Peyer's patch (tissue), 4 donors: Measurements from ENCODE around the gene CTCF. TPM values are rescaled to one million over a fixed set of nuclear protein-coding genes. Genes with fewer than 3 reads are reported as not detected.
A peak's percentile ranks its signal among the peaks of the same experiment; 100 is the strongest.

Experiments used
- DNase-seq, 3 donors: peaks; one replicate each; pipeline ENCODE4 v3.0.0-alpha.2; 2017 to 2019
- H3K27ac ChIP-seq, 4 donors: fragments of 200-600 bp; sonication (generic); one replicate each; pipeline ENCODE4 v1.5.1; 2016 to 2019
- H3K27me3 ChIP-seq, 2 donors: fragments of 200-600 bp; sonication (generic); one replicate each; pipeline ENCODE4 v1.5.1; 2019
- H3K36me3 ChIP-seq, 3 donors: fragments of 200-600 bp; sonication (generic); one replicate each; pipeline ENCODE4 v1.5.1; 2016 to 2019
- H3K4me1 ChIP-seq, 4 donors: fragments of 200-600 bp; sonication (generic); one replicate each; pipeline ENCODE4 v1.5.1; 2016 to 2019
- H3K4me3 ChIP-seq, 4 donors: fragments of 200-600 bp; sonication (generic); 1 replicate in 3 of 4; 2 replicates in 1 of 4; pipeline ENCODE4 v1.5.1; 2016 to 2019; ENCODE audit warnings: mild to moderate bottlenecking in 1 of 4
- H3K9me3 ChIP-seq, 4 donors: fragments of 200-600 bp; sonication (generic); one replicate each; pipeline ENCODE4 v1.5.1; 2016 to 2019; ENCODE audit warnings: mild to moderate bottlenecking in 1 of 4
- CTCF ChIP-seq, 6 experiments: fragments of 450-650 bp in 4 of 6; fragments of 200-600 bp in 2 of 6; sonication (generic) in 1 of 6; IDR thresholded peaks; one replicate each; pipeline ENCODE4 v1.5.1; 2017 to 2019; ENCODE audit warnings: antibody characterized with exemption in 6 of 6, mild to moderate bottlenecking in 3 of 6, moderate library complexity in 1 of 6
- POLR2A ChIP-seq, 2 donors: fragments of 450-650 bp; IDR thresholded peaks; one replicate each; pipeline ENCODE4 v1.5.1; 2017; ENCODE audit warnings: antibody characterized with exemption in 2 of 2, mild to moderate bottlenecking in 2 of 2, moderate library complexity in 2 of 2
- total RNA-seq, 4 donors: library from RNA; depleted of rRNA; stranded (reverse); fragments of >200 nt; gene quantifications; one replicate each; pipeline ENCODE4 v1.1.0, GENCODE V29; 2016

CTCF gene
- total RNA-seq, 4 donors from 2014 or later, result 35.3 to 59.4 (median 42.7) TPM

- no peak overlapping the region for H3K4me3 ChIP-seq
- no peaks in the 10 kb centered on the region for H3K9me3 ChIP-seq
- H3K36me3 ChIP-seq, result peaks cover 0 to 17% (median 0%) of the 10 kb centered on the region in 3 donors
- no peak overlapping the region for H3K27ac ChIP-seq
- no peak for DNase-seq
- H3K27me3 ChIP-seq, result no peaks in the 10 kb centered on the region
- TF ChIP-seq POLR2A (IDR thresholded peaks at IDR 0.05) (no peak), CTCF (IDR thresholded peaks at IDR 0.05) (no peak)
- H3K4me1 ChIP-seq, result peaks cover 0 to 27% (median 15%) of the 10 kb centered on the region in 4 donors
These were observed 21.6 kb upstream of the CTCF start for GRCh38 chr16:67540756-67541155.

- no peak overlapping the region for H3K4me3 ChIP-seq
- TF ChIP-seq CTCF (IDR thresholded peaks at IDR 0.05), result no peak
- no peak for TF ChIP-seq POLR2A (IDR thresholded peaks at IDR 0.05)
- H3K36me3 ChIP-seq, result peaks cover 0 to 25% (median 0%) of the 10 kb centered on the region in 3 donors
- peaks cover 0 to 35% (median 15%) of the 10 kb centered on the region in 4 donors for H3K4me1 ChIP-seq
- H3K9me3 ChIP-seq, result no peaks in the 10 kb centered on the region
- DNase-seq, result no peak
- peak overlapping the region in 1 of 4 donors; percentile 38 for H3K27ac ChIP-seq
- H3K27me3 ChIP-seq, result no peaks in the 10 kb centered on the region
These were observed 20.7 kb upstream of the CTCF start for GRCh38 chr16:67541391-67542263.

GRCh38 chr16:67542464-67542863 lies 19.9 kb upstream of the CTCF start:
- DNase-seq, result peak in 2 of 3 donors; percentile 74 to 80
- no peak overlapping the region for H3K4me3 ChIP-seq
- peaks cover 0 to 26% (median 0%) of the 10 kb centered on the region in 3 donors for H3K36me3 ChIP-seq
- peaks cover 3 to 36% (median 16%) of the 10 kb centered on the region in 4 donors for H3K4me1 ChIP-seq
- TF ChIP-seq CTCF (IDR thresholded peaks at IDR 0.05), result no peak
- no peak for TF ChIP-seq POLR2A (IDR thresholded peaks at IDR 0.05)
- no peaks in the 10 kb centered on the region for H3K9me3 ChIP-seq
- H3K27ac ChIP-seq, result peak overlapping the region in 1 of 4 donors; percentile 38
- no peaks in the 10 kb centered on the region for H3K27me3 ChIP-seq

- Histone ChIP-seq H3K4me1 (peaks cover 3 to 32% (median 19%) of the 10 kb centered on the region in 4 donors), H3K4me3 (no peak overlapping the region), H3K27ac (peak overlapping the region in 1 of 4 donors; percentile 38), H3K27me3 (no peaks in the 10 kb centered on the region), H3K36me3 (peaks cover 0 to 26% (median 0%) of the 10 kb centered on the region in 3 donors), H3K9me3 (no peaks in the 10 kb centered on the region)
- no peak for DNase-seq
- no peak for TF ChIP-seq POLR2A (IDR thresholded peaks at IDR 0.05)
- no peak for TF ChIP-seq CTCF (IDR thresholded peaks at IDR 0.05)
These were observed 19.3 kb upstream of the CTCF start for GRCh38 chr16:67543036-67543435.

GRCh38 chr16:67543582-67543981 lies 18.7 kb upstream of the CTCF start:
- Histone ChIP-seq H3K4me3 (no peak overlapping the region), H3K27ac (peak overlapping the region in 1 of 4 donors; percentile 38), H3K27me3 (no peaks in the 10 kb centered on the region), H3K36me3 (peaks cover 0 to 26% (median 0%) of the 10 kb centered on the region in 3 donors), H3K4me1 (peaks cover 3 to 26% (median 18%) of the 10 kb centered on the region in 4 donors), H3K9me3 (no peaks in the 10 kb centered on the region)
- no peak for DNase-seq
- no peak for TF ChIP-seq CTCF (IDR thresholded peaks at IDR 0.05)
- TF ChIP-seq POLR2A (IDR thresholded peaks at IDR 0.05), result no peak
